Right lobe of liver (tissue), 6 donors: Measurements from ENCODE around the gene RIPK1. TPM values are rescaled to one million over a fixed set of nuclear protein-coding genes. Genes with fewer than 3 reads are reported as not detected.

ENCODE experiments used
- ATAC-seq, 4 donors: fragments of 200-7000 bp; cut with Tn5 transposase; one replicate each; pipeline ENCODE4 v1.9.1; 2020; ENCODE audit warnings: mild to moderate bottlenecking in 4 of 4, moderate library complexity in 4 of 4
- DNase-seq, 3 donors: peaks; one replicate each; pipeline ENCODE4 v3.0.0-alpha.2; 2020
- H3K27ac ChIP-seq, 3 donors: fragments of 200-600 bp; one replicate each; pipeline ENCODE4 v1.8.0; 2022
- H3K27me3 ChIP-seq, 2 donors: fragments of 200-600 bp; one replicate each; pipeline ENCODE4 v1.8.0; 2022
- H3K36me3 ChIP-seq, 4 donors: fragments of 200-600 bp; sonication (generic) in 1 of 4; one replicate each; pipeline versions ENCODE4 v1.5.1 to v1.8.0; 2017 to 2022; ENCODE audit warnings: control low read depth in 1 of 4
- H3K4me1 ChIP-seq, 4 donors: fragments of 200-600 bp; sonication (generic) in 1 of 4; one replicate each; pipeline versions ENCODE4 v1.5.1 to v1.8.0; 2017 to 2022; ENCODE audit warnings: control low read depth in 1 of 4
- H3K4me3 ChIP-seq, 3 donors: fragments of 200-600 bp; one replicate each; pipeline ENCODE4 v1.8.0; 2022
- H3K9me3 ChIP-seq, 4 donors: fragments of 200-600 bp; sonication (generic) in 1 of 4; one replicate each; pipeline versions ENCODE4 v1.5.1 to v1.8.0; 2017 to 2022; ENCODE audit warnings: control low read depth in 1 of 4
- CTCF ChIP-seq, 4 donors: fragments of 200-600 bp in 3 of 4; fragments of 450-650 bp in 1 of 4; IDR thresholded peaks; one replicate each; pipeline versions ENCODE4 v1.5.1 to v1.8.0; 2016 to 2022; ENCODE audit warnings: antibody characterized with exemption in 4 of 4, mild to moderate bottlenecking in 2 of 4
- POLR2A ChIP-seq: fragments of 450-650 bp; IDR thresholded peaks from one replicate; pipeline ENCODE4 v1.6.1; 2017; ENCODE audit warnings: antibody characterized with exemption, mild to moderate bottlenecking
- WGBS: methylation state at CpG from one replicate; pipeline ENCODE4 v1.1.6; 2018; ENCODE audit warnings: low coverage, low lambda C conversion rate; ENCODE audit not compliant: insufficient coverage; ENCODE audit errors: missing lambda C conversion rate; 5-methylcytosine and 5-hydroxymethylcytosine counted together
- intact Hi-C, 2 donors: fragments of 100-400 bp; cut with DNase I; formaldehyde crosslinking; loops; one replicate each; pipeline versions ENCODE4 v1.11.2 to v1.14.1; 2022
- total RNA-seq, 6 experiments: library from RNA; depleted of rRNA in 2 of 6; stranded (reverse); fragments of >200 nt in 2 of 6; fragmentation: NEBNext Ultra II Directional in 3 of 6; extraction: Animal tissue kit (Norgen Biotek cat#: 25700) in 3 of 6; gene quantifications; one replicate each; pipeline versions ENCODE4 v1.1.0 to v1.2.4, GENCODE V29; 2016 to 2023
- donor health status: DM: no; HTN: yes; CAD: no.
- donor health status: DM: no; HTN: no; CAD: no.
- donor health status: DM: no; HTN: no; CAD: no.
- donor health status: DM: no; HTN: yes; CAD: no.
- donor health status: DM: no; HTN: yes; CAD: no.

The RIPK1 gene
- total RNA-seq, 6 experiments from 2014 or later, result 13.9 to 17.6 (median 16.6) TPM

- DNase-seq, result no peak
- no peaks in the 10 kb centered on the region for H3K36me3 ChIP-seq
- no peaks in the 10 kb centered on the region for H3K27me3 ChIP-seq
- no peak overlapping the region for H3K4me3 ChIP-seq
- H3K27ac ChIP-seq, result no peak overlapping the region
- 54% methylated on average over 14 of the region's 15 CpGs for WGBS
- no peaks in the 10 kb centered on the region for H3K9me3 ChIP-seq
- TF ChIP-seq CTCF (IDR thresholded peaks at IDR 0.05), result no peak
- TF ChIP-seq POLR2A, result no peak
- ATAC-seq, result peak in 1 of 4 donors; percentile 34
- H3K4me1 ChIP-seq, result no peaks in the 10 kb centered on the region
- intact Hi-C loops, result no loop called here
Observed at GRCh38 chr6:3031857-3032640, 36.2 kb upstream of the RIPK1 start.

- no peaks in the 10 kb centered on the region for H3K4me1 ChIP-seq
- intact Hi-C loops, result no loop called here
- no peak for ATAC-seq
- no peak for TF ChIP-seq CTCF (IDR thresholded peaks at IDR 0.05)
- no peak for TF ChIP-seq POLR2A
- H3K4me3 ChIP-seq, result no peak overlapping the region
- H3K27me3 ChIP-seq, result no peaks in the 10 kb centered on the region
- no peaks in the 10 kb centered on the region for H3K36me3 ChIP-seq
- 87% methylated on average over 3 of the region's 3 CpGs for WGBS
- H3K27ac ChIP-seq, result no peak overlapping the region
- no peak for DNase-seq
- no peaks in the 10 kb centered on the region for H3K9me3 ChIP-seq
Observed at GRCh38 chr6:3032986-3033385, 35.3 kb upstream of the RIPK1 start.

- TF ChIP-seq CTCF (IDR thresholded peaks at IDR 0.05) (no peak), POLR2A (no peak)
- Histone ChIP-seq H3K36me3 (no peaks in the 10 kb centered on the region), H3K27me3 (no peaks in the 10 kb centered on the region), H3K4me1 (no peaks in the 10 kb centered on the region), H3K9me3 (no peaks in the 10 kb centered on the region), H3K27ac (no peak overlapping the region), H3K4me3 (no peak overlapping the region)
- no peak for ATAC-seq
- no peak for DNase-seq
- intact Hi-C loops, result no loop called here
- WGBS, result 86% methylated on average over 3 of the region's 5 CpGs
Observed at GRCh38 chr6:3033652-3034051, 34.6 kb upstream of the RIPK1 start.

- H3K27ac ChIP-seq, result no peak overlapping the region
- H3K36me3 ChIP-seq, result no peaks in the 10 kb centered on the region
- TF ChIP-seq POLR2A (no peak), CTCF (IDR thresholded peaks at IDR 0.05) (no peak)
- H3K4me3 ChIP-seq, result no peak overlapping the region
- no peak for DNase-seq
- intact Hi-C loops, result no loop called here
- H3K9me3 ChIP-seq, result no peaks in the 10 kb centered on the region
- no peaks in the 10 kb centered on the region for H3K4me1 ChIP-seq
- no peak for ATAC-seq
- no peaks in the 10 kb centered on the region for H3K27me3 ChIP-seq
- 77% methylated on average over 3 of the region's 5 CpGs for WGBS
Observed at GRCh38 chr6:3035397-3035796, 32.9 kb upstream of the RIPK1 start.
